Brain pericyte (primary cell): ENCODE results near the gene EIF3C.
"Not testable (repeated sequence)": the region's sequence is repeated elsewhere in the genome, so short reads cannot be mapped to it uniquely, and the experiment has no call there.

Source experiments
- DNase-seq: peaks from one replicate; pipeline ENCODE4 v3.0.0-alpha.2; 2012; ENCODE audit warnings: low read depth, low spot score

The EIF3C gene

GRCh38 chr16:28711220-28712083 is at the start of gene EIF3C:
EIF3C (plus strand) TSS chr16:28711464; CDS start chr16:28711687, 223 bp downstream.
- DNase-seq = not testable (repeated sequence)

- not testable (repeated sequence) for DNase-seq
Observed at GRCh38 chr16:28666264-28666663, 45.0 kb upstream of the EIF3C start.

GRCh38 chr16:28667480-28667879 is 43.8 kb upstream of the EIF3C start:
- not testable (repeated sequence) for DNase-seq

- not testable (repeated sequence) for DNase-seq
Observed at GRCh38 chr16:28668199-28668598, 43.1 kb upstream of the EIF3C start.

GRCh38 chr16:28688327-28688952 is 22.8 kb upstream of the EIF3C start:
- not testable (repeated sequence) for DNase-seq

- not testable (repeated sequence) for DNase-seq
Observed at GRCh38 chr16:28689425-28689824, 21.8 kb upstream of the EIF3C start.

- not testable (repeated sequence) for DNase-seq
Observed at GRCh38 chr16:28691722-28692121, 19.5 kb upstream of the EIF3C start.

- DNase-seq = not testable (repeated sequence)
Observed at GRCh38 chr16:28693257-28693950, 17.9 kb upstream of the EIF3C start.

GRCh38 chr16:28699792-28700191 is 11.5 kb upstream of the EIF3C start:
- DNase-seq = not testable (repeated sequence)

- DNase-seq = not testable (repeated sequence)
Observed at GRCh38 chr16:28700349-28700748, 10.9 kb upstream of the EIF3C start.

- not testable (repeated sequence) for DNase-seq
Observed at GRCh38 chr16:28701384-28701783, 9.9 kb upstream of the EIF3C start.

GRCh38 chr16:28704246-28704645 is 7.0 kb upstream of the EIF3C start:
- not testable (repeated sequence) for DNase-seq

GRCh38 chr16:28722852-28723650 is 11.8 kb downstream of the EIF3C start:
- DNase-seq = not testable (repeated sequence)

- DNase-seq = not testable (repeated sequence)
Observed at GRCh38 chr16:28731253-28731652, 20.0 kb downstream of the EIF3C start.

GRCh38 chr16:28732455-28733124 is 21.3 kb downstream of the EIF3C start:
- not testable (repeated sequence) for DNase-seq

GRCh38 chr16:28739787-28740186 is 28.5 kb downstream of the EIF3C start:
- DNase-seq = not testable (repeated sequence)

- DNase-seq = not testable (repeated sequence)
Observed at GRCh38 chr16:28740631-28741030, 29.4 kb downstream of the EIF3C start.

GRCh38 chr16:28741295-28741694 is 30.0 kb downstream of the EIF3C start:
- DNase-seq = not testable (repeated sequence)

- DNase-seq = not testable (repeated sequence)
Observed at GRCh38 chr16:28746618-28747350, 35.5 kb downstream of the EIF3C start.

- DNase-seq = not testable (repeated sequence)
Observed at GRCh38 chr16:28749997-28750465, 38.8 kb downstream of the EIF3C start.
